Kidney epithelial cell (primary cell): ENCODE measurements around the gene DNMT3B. TPM values are rescaled to one million over a fixed set of nuclear protein-coding genes. Genes with fewer than 3 reads are reported as not detected.

Source experiments
- DNase-seq: peaks from one replicate; pipeline ENCODE4 v3.0.0-alpha.2; 2010; ENCODE audit warnings: low read depth
- H3K27me3 ChIP-seq: 2 replicates; pipeline ENCODE4 v1.6.0; 2011; ENCODE audit warnings: low read length; ENCODE audit not compliant: control insufficient read depth, insufficient read depth
- H3K36me3 ChIP-seq: 2 replicates; pipeline ENCODE4 v1.5.1; 2011; ENCODE audit warnings: low read length; ENCODE audit not compliant: control insufficient read depth, insufficient read depth
- H3K4me3 ChIP-seq: 2 replicates; pipeline ENCODE4 v1.5.1; 2011; ENCODE audit warnings: low read depth, mild to moderate bottlenecking, control low read depth, low read length
- CTCF ChIP-seq: IDR thresholded peaks from 2 replicates; pipeline ENCODE4 v1.5.1; 2011; ENCODE audit warnings: mild to moderate bottlenecking, moderate library complexity, low read length, control low read depth, inconsistent platforms; ENCODE audit not compliant: insufficient read depth, poor library complexity, severe bottlenecking
- total RNA-seq: library from RNA; depleted of rRNA; stranded (reverse); fragments of >200 nt; gene quantifications from 2 replicates; pipeline ENCODE4 v1.2.3, GENCODE V29; 2015

Gene DNMT3B
- total RNA-seq, 1 donor from 2014 or later, result 9.0 TPM

DNA sequence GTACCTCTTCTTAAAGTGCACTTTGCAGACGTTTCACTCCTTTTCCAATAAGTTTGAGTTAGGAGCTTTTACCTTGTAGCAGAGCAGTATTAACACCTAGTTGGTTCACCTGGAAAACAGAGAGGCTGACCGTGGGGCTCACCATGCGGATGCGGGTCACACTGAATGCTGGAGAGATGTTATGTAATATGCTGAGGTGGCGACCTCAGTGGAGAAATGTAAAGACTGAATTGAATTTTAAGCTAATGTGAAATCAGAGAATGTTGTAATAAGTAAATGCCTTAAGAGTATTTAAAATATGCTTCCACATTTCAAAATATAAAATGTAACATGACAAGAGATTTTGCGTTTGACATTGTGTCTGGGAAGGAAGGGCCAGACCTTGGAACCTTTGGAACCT is 86.7 kb downstream of the DNMT3B start:
- H3K36me3 ChIP-seq, result peaks cover 4% of the 10 kb centered on the region
- no peak overlapping the region for H3K4me3 ChIP-seq
- TF ChIP-seq CTCF, result no peak
- no peak for DNase-seq
- no peaks in the 10 kb centered on the region for H3K27me3 ChIP-seq

GRCh38 chr20:32849577-32849976 is 87.4 kb downstream of the DNMT3B start:
- H3K4me3 ChIP-seq, result no peak overlapping the region
- DNase-seq, result no peak
- H3K27me3 ChIP-seq, result no peaks in the 10 kb centered on the region
- TF ChIP-seq CTCF, result no peak
- peaks cover 4% of the 10 kb centered on the region for H3K36me3 ChIP-seq

- Histone ChIP-seq H3K4me3 (no peak overlapping the region), H3K36me3 (peaks cover 2% of the 10 kb centered on the region), H3K27me3 (no peaks in the 10 kb centered on the region)
- DNase-seq, result no peak
- no peak for TF ChIP-seq CTCF
Observed at GRCh38 chr20:32855387-32855786, 93.2 kb downstream of the DNMT3B start.

DNA sequence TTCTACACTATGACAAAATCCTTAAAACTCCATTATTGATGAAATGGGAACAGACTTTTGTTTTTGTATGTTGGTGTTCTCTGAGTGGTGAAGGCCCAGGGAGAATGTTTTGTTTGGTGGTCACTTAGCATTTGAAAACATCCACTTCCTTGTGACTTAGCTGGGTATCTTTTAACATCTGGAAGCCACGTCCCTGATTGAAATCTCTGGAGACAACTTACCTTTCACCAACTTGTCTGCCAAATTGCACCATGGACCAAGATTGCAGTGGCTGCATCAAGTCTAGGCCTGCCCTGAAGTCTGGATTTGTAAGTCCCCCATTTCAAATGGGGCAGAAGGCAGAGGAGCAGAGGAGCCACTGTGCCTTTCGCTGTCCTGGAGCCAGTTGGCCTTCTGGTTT is 96.0 kb downstream of the DNMT3B start:
- no peaks in the 10 kb centered on the region for H3K27me3 ChIP-seq
- H3K4me3 ChIP-seq, result no peak overlapping the region
- TF ChIP-seq CTCF, result no peak
- H3K36me3 ChIP-seq, result peaks cover 1% of the 10 kb centered on the region
- DNase-seq, result no peak

Other genes starting within 250 kb of the DNMT3B start
- 31.4 and 35.7 TPM in 2 replicates for gene NOL4L, start 177.1 kb upstream of the DNMT3B start, total RNA-seq
- gene C20orf203, start 88.4 kb upstream of the DNMT3B start, total RNA-seq, result not detected in 2 replicates
- 46.1 and 52.1 TPM in 2 replicates for gene COMMD7, start 18.9 kb upstream of the DNMT3B start, total RNA-seq
- 88.2 and 92.3 TPM in 2 replicates for gene MAPRE1, start 57.6 kb downstream of the DNMT3B start, total RNA-seq
- not detected in 2 replicates for gene EFCAB8, start 96.5 kb downstream of the DNMT3B start, total RNA-seq
- not detected in 2 replicates for gene SUN5, start 242.0 kb downstream of the DNMT3B start, total RNA-seq
- not detected in 2 replicates for gene BPIFB2, start 245.3 kb downstream of the DNMT3B start, total RNA-seq